Stimulated activated CD4-positive, alpha-beta T cell treated with anti-CD3 and anti-CD28 coated beads, Interleukin-15, amount 100 ng/mL, for 1 hour (primary cell): ENCODE results near the gene RPS24.
"Not testable (repeated sequence)": the region's sequence is repeated elsewhere in the genome, so short reads cannot be mapped to it uniquely, and the experiment has no call there.

Experiments used
- DNase-seq, 2 donors: peaks; one replicate each; pipeline ENCODE4 v3.0.0-alpha.2; 2020; ENCODE audit warnings: low read depth in 1 of 2, low spot score in 1 of 2

Gene RPS24

DNA sequence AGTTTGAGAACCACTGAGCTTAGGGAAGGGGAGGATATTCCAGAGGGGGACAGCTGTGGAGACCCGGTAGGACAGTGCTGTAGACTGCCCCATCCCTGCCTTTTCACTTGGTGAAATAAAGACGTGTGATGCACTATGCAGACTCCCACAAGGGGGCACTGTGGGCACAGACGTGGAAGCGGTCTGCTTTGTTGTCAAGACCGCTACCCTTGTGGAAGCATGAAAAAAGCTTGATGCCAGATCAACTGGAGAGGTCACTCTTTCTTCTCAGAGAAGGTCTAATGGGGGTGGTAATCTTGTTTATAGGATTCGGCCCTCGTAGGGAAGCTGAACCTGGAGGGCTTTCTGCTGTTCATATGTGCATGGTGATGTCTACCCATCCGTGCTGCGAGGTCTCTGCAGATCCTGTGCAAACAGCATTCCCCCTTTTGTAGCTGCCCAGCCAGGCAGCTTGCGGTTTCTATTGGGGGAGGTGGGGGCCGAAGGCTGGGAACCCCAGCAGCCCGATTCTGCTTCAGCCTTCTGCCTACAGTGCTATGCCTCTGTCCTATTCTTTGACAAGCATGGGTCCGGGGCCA lies 13.7 kb downstream of the RPS24 start:
- DNase-seq = peak; percentile 64 to 73

DNA sequence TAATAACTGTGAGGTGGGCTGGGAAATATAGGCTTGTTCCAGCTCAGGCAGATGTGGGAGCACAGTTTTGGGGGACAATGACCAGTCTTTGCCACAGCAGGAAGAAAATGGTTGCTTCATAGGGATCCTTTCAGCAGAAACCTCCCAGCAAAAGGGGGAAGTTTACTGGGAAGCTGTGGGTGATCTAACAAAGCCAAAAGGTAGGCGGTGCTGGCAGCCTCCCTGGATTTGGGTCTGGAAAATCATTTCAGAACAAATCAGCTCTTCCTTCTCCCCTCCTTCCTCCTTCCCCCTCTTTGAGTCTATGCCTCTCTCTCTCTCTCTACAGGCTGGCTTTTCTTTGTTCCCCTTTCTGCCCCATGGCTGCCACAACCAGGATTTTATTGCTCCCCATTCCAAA lies 16.2 kb downstream of the RPS24 start:
- no peak for DNase-seq

DNA sequence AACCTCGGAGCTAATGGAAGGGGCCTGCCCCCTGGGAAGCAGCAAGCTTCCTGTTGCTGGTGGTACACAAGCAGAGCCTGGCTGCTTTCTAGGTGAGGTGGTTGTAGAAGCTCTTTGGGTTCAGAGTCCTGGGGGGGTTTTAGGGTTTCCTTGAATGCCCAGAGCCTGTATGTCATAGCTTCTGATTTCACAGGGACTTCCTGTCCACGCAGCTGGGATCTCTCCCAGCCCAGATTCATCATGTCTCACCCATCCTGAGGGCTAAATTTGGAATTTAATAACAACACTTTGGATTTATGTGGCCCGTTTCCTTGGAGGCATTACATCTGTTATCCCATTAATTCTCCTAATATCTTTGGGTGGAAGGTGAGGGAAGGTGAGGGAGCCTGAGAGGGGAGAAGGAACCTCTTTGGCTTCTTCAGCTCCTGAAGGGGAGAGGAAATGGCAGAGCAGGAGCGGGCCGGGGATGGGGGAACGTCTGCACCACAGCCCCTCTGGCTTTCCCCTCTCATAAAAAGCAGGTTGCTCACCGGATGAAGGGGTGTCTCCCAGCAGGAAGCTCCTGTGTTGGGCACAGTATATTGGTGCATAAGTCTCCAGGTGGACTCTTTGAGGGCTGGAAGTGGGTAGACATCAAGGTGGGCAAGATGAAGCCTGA lies 19.7 kb downstream of the RPS24 start:
- no peak for DNase-seq

DNA sequence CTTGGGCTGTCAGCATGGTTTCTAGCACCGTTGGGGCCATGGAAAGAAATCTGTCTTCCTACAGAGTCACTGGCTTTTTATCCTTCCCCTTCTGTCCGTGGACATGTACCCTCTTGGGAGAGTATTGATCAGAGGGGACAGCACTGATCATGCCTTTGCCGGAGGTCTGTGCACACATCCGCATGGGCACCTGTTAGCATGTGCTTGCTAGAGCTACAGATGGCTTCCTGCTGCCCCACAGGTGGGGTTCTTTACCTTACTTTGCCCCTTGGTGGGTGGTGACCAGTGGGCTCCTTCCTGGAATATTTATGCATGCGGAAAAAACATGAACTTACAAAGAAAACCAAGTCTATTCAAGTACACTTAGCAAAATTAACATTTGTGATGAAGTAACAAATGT lies 24.9 kb downstream of the RPS24 start:
- no peak for DNase-seq

DNA sequence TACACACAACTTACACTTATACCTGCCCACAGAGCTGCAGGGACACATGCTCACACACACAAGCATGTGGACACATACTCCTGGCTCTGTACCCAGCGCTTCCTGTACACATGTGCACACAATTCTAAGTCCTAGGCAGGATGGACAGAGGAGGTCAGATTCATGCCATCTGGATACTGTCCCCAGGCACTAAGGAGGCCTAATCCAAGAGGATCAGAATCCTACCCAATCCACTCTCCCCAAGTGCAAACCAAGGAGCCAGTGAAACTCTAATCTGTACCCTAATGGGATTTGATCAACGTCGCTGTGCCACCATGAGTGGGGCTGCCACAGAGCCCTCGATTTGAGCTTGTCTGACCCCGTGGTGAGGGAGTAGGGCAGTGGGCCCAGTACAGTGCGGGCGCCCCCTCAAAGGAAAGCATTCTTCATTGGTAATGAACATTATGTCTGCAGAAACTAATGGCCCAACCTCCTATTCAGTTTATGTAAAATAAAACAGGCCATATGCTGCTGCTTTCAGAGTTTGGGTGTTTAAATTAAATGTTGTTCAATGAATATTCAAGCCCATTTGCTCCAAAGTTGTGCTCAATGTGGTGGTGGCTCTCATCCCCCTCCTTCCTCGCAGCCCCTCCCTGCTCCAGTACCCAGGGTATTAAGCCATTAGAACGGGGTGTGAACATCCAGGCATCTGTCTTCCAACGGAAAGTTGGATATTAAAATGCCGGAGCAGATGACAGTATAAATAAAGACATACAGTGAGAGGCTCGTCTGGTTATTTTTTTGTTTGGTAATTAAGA lies 26.4 kb downstream of the RPS24 start:
- no peak for DNase-seq

DNA sequence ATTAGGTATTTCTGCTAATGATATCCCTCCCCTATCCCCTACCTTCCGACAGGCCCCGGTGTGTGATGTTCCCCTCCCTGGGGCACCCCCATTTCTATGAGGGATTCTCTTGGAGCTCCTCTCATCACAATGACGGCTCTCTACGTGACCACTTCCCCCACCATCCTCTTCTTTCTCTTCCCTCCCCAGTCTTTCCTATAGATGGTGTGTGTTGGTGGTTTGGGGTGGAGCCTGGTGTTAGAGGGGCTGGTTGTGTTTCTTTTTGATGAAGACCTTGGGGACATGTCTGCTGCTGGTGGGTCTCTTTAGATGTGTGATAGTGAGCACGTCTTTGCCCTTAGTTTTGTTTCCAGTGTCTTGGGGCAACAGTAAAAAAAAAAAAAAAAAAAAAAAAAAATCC lies 28.6 kb downstream of the RPS24 start:
- DNase-seq = no peak

DNA sequence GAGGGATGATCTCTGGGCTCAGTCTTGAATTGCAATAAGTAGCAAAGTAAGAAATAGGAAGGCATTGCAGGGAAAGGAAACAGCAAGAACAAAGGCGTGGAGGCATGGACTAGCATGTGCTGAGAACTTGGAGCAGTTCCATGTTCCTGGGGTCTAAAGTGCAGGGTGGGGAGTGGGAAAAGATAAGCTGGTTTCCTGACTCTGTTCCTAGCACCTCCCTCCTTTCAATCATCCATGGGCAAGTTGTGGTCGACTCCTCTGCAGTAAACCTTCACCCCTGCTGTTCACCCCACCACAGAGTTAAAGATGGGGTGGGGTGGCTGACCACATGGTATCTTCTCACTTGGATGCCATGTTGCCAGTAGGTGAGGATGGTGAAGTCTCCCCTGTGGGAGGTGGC lies 29.6 kb downstream of the RPS24 start:
- no peak for DNase-seq

DNA sequence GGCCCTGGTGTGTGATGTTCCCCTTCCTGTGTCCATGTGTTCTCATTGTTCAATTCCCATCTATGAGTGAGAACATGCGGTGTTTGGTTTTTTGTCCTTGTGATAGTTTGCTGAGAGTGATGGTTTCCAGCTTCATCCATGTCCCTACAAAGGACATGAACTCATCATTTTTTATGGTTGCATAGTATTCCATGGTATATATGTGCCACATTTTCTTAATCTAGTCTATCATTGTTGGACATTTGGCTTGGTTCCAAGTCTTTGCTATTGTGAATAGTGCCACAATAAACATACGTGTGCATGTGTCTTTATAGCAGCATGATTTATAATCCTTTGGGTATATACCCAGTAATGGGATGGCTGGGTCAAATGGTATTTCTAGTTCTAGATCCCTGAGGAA lies 31.3 kb downstream of the RPS24 start:
- not testable (repeated sequence) for DNase-seq

DNA sequence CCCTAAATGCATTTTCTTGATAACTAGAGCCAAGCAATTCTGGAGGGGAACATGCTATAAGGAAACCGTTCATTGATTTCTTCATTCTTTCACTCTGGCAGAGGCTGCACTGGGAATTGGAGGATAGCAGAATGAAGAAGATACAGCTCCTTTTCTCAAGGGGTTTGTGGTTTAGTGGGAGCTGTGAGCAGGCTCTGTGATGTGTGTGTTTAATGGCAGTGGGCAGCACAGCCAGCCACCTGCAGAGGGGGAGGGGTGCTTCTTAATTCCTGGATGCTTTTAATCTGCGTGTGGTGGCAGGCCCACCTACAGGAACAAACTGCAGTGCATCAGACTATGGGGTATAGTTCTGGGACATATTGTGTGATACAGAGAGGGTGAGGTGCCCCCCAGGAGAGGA lies 31.9 kb downstream of the RPS24 start:
- no peak for DNase-seq

DNA sequence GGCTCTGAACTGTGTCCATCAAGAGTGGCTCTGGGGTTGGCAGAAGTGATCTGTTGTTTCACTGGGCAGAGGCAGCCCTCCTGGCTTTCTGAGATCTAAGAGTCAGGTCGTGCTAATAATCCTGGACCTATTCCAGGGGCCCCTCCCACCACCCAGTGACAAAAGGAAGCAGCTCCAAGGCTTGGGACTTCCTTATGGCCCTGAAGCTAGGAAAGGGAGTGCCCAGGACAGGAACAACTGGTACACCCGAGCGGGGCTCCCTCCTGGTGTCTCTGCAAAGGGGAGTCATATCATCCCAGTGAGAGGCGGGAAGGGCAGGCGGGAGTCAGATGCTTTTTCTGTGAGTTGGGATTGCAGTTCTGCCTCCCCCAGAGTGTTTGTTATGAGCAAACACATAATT lies 32.3 kb downstream of the RPS24 start:
- DNase-seq = no peak

DNA sequence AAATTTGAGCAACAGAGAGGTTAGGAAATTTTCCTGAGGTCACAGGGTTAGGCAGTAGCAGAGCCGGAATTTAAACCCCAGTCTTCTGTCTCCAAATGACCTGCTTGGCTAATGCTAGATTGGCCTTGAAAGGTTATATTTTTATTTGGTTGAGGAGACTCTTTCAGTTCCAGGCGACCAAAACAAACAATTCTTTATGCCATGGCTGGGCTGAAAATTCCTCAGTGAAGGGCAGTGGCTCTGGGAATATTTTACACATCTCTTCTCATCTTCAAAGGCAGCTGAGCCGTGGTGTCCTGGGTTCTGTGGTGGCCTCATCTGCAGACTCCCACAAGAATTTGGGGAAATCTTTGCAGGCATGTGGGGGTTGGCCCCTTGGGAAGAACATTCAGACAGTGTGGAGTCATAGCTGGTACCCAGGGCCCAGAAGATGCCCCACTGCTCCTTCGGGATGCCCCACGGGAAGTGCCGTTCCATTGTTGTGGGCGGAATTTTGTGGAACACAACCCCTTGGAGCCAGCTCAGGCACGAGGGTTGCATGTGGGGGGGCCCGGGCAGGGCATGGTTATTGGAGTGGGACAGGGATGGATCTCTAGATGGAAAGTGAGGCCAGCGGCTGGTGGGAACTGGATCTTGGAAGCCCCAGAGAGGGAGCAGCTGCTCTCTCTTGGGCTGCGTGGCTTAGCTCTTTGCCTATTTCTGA lies 33.2 kb downstream of the RPS24 start:
- no peak for DNase-seq

DNA sequence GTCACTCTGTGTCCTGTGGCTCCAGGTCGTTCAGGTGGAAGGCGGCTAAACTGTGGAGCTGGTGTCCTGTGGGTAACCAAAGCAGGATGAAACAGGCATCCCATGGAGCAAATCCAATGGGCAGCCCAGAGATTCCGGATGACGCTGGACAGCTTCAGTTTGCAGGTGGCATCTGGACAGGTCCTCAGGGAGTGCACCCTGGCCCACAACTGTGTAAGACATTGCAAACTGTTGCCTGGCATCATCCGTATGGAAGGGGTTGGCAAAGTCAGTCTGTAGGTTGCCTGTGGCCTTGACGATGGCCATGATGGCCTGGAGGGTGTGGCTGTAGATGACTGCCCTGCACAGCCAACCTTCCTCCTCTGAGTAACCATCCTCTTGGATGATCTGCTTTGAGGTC lies 35.5 kb downstream of the RPS24 start:
- DNase-seq = no peak

DNA sequence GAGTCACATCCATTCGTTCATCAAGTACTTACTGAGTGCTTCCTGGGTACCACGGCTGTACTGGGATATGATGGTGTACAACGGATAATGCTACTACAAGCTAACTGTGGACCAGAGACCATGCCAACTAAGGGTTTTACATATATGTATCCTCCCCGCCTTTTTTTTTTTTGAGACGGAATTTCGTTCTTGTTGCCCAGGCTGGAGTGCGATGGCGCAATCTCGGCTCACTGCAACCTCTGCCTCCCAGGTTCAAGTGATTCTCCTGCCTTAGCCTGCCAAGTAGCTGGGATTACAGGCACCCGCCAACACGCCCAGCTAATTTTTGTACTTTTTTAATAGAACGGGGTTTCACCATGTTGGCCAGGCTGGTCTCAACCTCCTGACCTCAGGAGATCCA lies 36.4 kb downstream of the RPS24 start:
- DNase-seq = not testable (repeated sequence)

DNA sequence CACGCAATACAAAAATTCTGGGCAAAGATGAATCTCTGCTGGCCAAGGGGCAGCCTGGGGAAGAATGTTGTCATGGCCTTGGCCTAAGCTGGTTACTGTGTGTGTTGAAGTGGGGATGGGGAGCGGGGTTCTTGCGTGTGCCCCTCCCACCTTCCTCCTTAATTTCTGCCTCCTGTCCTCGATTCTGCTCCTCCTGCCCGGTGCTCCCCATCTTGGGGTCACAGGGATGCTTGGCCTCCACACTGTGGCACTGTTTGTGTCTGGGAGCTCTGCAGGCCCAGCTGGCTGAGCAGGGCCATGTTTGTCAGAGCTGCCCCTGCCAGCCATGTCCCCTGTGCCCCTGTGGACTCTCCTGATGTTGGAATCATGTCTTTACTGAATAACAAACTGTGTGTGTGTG lies 37.1 kb downstream of the RPS24 start:
- no peak for DNase-seq

DNA sequence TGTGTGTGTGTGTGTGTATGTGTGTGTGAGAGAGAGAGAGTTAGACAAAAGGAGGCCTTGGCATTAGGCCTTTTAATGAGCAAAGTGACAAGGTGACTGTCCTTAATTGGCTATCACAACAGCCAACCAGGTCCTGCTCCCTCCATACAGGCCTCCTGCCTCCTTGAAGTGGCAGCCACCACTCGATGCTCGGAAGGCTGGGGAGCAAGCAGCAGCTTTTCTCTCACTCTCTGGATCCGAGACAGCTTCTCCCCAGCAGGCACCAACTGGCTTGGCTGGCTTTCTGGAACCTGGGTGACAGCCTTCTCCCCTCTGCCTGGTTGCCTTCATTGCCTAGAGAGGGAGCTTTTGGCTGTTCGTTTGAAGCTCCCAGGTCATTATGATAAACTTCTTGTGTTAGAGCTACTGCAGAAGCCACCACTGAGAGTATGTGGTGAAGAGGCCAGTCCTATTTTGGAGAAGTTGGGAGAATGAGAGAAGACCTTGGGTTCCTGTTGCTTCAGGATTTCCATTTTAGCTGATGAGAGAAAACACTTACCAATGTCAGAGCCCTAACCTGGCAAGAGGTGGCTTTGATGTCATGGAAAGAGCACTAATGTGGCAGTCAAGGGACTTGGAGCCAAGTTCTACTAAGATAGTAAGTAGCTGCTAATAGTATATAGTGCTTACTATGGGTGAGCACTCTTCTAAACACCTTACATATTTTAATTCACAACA lies 37.6 kb downstream of the RPS24 start:
- DNase-seq = no peak

DNA sequence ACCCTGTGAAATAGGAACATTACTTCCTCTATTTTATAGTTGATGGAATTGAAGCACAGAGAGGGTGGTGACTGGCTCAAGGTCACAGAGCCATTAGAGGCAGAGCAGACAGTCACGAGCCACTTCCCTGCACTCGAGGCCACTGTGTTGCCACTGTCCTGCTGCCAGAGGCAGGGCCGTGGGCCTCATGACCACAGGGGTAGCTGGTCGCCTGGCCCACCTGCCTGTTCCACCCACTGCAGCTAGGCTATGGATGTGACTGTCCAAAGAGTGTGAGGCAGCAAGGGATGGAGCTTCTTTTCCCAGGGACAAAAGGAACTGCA lies 38.2 kb downstream of the RPS24 start:
- no peak for DNase-seq

DNA sequence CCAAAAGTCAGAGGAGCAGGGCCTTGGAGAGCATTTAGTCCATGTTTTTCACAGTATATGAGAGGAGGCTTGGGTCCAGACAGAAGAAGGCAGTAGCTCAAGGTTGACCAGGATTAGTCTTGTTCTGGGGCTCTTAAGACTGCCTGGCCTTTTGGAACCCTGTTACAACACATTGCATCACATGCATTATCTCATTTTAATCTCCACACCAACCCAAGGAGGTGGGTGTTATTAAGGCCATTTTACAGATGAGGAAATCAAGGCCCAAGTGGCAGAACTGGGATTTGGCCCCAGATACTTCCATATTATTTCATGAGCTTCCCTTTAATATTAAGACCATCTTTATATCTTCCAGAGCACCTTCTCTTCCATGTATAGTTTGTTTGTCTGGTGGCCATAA lies 38.8 kb downstream of the RPS24 start:
- DNase-seq = no peak

DNA sequence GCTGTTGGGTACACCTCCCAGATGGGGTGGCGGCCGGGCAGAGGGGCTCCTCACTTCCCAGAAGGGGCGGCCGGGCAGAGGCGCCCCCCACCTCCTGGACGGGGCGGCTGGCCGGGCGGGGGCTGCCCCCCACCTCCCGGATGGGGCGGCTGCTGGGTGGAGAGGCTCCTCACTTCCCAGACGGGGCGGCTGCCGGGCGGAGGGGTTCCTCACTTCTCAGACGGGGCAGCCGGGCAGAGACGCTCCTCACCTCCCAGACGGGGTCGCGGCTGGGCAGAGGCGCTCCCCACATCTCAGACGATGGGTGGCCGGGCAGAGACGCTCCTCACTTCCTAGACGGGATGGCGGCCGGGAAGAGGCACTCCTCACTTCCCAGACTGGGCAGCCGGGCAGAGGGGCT lies 42.1 kb downstream of the RPS24 start:
- not testable (repeated sequence) for DNase-seq

DNA sequence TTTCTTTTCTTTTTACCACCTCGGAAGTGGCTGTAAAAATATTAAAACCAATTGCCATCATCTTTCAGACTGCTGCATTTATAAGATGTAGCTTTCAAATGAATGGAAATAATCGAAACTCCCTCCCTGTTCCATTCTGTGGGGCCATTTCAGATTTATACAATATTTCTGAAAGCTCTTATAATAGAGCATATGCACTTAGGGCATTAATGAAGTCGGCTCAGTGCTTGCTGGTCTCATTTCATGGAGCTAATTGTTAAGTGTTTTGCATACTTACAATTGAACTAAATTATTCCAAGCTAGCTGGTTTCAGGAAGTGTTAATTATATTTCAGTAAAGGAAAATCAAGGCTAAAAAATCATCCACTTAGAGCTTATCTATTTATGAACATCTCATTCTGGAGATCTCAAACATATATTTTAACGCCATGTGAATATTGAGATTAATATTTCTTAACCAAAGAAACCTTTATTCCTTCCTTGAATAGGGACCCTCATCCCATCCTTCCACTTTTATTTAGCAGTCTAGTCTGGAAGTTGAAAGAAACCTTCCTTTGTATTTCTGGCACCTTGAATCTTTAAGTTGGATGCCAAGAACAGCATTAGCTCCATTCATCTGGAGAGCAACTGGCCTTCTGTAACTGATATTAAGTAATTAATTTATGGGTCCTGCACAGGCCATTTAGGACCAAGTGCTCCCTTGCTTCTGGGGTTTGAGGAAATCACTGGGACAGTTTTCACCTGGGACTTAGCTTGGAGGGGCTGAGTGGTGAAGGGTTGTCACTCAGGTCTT lies 45.1 kb downstream of the RPS24 start:
- no peak for DNase-seq

DNA sequence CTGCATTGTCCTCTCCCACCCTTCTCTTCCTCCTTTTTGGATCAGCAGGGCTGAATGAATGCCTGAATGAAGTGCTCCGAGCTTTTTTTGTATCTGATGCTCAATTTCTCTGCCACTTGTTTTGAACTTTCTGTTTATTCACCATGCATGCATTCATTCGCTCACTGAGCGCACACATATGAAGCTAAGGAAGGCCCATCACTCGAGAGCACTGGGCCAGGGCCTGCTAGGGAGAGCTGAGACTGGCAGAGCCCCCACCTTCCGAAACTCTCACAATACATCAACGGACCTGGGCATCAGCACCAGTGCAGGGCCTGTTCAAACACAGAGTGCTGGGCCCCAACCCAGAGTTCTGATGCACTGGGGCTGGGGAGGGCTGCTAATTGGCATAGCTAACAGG lies 45.7 kb downstream of the RPS24 start:
- no peak for DNase-seq

DNA sequence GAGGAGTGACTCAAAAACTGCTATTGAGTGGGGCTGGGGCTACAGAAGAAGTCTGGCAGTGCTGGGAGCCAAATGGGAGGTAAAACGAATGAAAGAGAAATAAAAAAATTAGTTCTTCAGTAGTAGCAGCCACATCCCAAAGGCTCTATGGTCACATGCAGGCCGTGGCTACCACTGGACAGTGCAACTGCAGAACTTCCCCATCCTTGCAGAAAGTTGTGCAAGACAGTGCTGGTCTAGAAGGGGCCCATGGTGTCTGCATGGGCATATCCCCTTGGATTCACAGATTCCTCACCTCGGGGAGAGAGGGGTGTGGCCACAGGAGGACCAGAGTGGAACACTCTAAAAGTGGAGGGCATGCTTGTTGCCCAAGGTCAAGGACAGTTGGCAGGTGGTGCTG lies 47.6 kb downstream of the RPS24 start:
- DNase-seq = no peak
